SKM-1 treated with dmso at 0.1 percent for 144 hours (cell line): ENCODE measurements around the gene SLC35F4.
"Not testable (repeated sequence)": the region's sequence is repeated elsewhere in the genome, so short reads cannot be mapped to it uniquely, and the experiment has no call there.

ENCODE experiments used
- DNase-seq: peaks from one replicate; lab custom pipeline; 2025; ENCODE audit not compliant: unreplicated experiment; lab: John Stamatoyannopoulos, UW

Gene SLC35F4

GRCh38 chr14:57811998-57812546 is 53.8 kb downstream of the SLC35F4 start:
- no peak for DNase-seq

- DNase-seq, result no peak
Measured at GRCh38 chr14:57809808-57810207, 56.1 kb downstream of the SLC35F4 start.

GRCh38 chr14:57797160-57797559 is 68.7 kb downstream of the SLC35F4 start:
- DNase-seq, result no peak

GRCh38 chr14:57796556-57796955 is 69.3 kb downstream of the SLC35F4 start:
- no peak for DNase-seq

GRCh38 chr14:57785058-57785457 is 80.8 kb downstream of the SLC35F4 start:
- DNase-seq, result no peak

GRCh38 chr14:57771801-57772200 is 94.1 kb downstream of the SLC35F4 start:
- no peak for DNase-seq

- no peak for DNase-seq
Measured at GRCh38 chr14:57769863-57770523, 95.9 kb downstream of the SLC35F4 start.

GRCh38 chr14:57761800-57762199 is 104.1 kb downstream of the SLC35F4 start:
- no peak for DNase-seq

GRCh38 chr14:57760896-57761295 is 105.0 kb downstream of the SLC35F4 start:
- DNase-seq, result no peak

GRCh38 chr14:57755018-57755521 is 110.8 kb downstream of the SLC35F4 start:
- no peak for DNase-seq

GRCh38 chr14:57754527-57754926 is 111.4 kb downstream of the SLC35F4 start:
- no peak for DNase-seq

- DNase-seq, result no peak
Measured at GRCh38 chr14:57753821-57754220, 112.1 kb downstream of the SLC35F4 start.

- not testable (repeated sequence) for DNase-seq
Measured at GRCh38 chr14:57752142-57752695, 113.7 kb downstream of the SLC35F4 start.

GRCh38 chr14:57751400-57751799 is 114.5 kb downstream of the SLC35F4 start:
- no peak for DNase-seq

GRCh38 chr14:57749267-57749666 is 116.6 kb downstream of the SLC35F4 start:
- no peak for DNase-seq

GRCh38 chr14:57748279-57748678 is 117.6 kb downstream of the SLC35F4 start:
- DNase-seq, result no peak

- no peak for DNase-seq
Measured at GRCh38 chr14:57747036-57747435, 118.9 kb downstream of the SLC35F4 start.

GRCh38 chr14:57746563-57746962 is 119.3 kb downstream of the SLC35F4 start:
- no peak for DNase-seq

GRCh38 chr14:57739516-57739915 is 126.4 kb downstream of the SLC35F4 start:
- DNase-seq, result no peak

- no peak for DNase-seq
Measured at GRCh38 chr14:57737598-57737997, 128.3 kb downstream of the SLC35F4 start.

- no peak for DNase-seq
Measured at GRCh38 chr14:57736391-57736790, 129.5 kb downstream of the SLC35F4 start.

- no peak for DNase-seq
Measured at GRCh38 chr14:57735276-57735675, 130.6 kb downstream of the SLC35F4 start.
